ENCODE data around the gene THAP12.

DNA sequence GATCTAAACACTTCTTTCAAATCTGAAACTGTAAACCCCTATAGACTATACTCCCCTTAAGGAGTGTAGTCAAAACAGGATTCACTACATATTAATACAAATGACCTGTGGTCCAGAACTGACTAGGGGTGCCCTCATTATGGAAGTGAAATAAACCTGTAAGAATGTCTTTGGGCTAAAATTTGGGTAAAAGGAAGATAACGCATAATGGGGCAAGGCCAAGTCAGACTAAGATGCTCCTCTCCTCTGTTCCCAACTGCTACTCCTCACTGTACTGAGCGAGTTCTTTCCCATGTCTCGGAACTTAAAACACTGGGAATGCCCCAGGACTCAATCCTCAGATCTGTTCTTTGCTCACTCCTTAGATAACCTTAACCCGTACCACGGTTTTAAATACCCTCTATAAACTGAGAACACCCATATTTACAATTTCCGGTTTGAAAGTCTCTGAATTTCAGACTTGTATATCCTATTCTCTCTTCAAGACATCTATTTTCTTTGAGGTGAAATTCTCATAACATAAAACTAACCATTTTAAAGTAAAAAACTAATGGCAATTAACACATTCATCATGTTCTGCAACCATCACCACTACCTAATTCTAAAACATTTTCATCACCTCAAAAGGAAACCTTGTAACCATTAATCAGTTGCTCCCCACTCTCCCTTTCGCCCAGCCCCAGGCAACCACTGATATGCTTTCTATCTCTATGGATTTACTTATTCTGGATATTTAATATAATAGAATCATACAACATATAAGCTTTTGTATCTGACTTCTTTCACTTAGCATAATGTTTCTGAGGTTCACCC lies 4.0 kb downstream of the THAP12 start:
- TF ChIP-seq, protein P1, sequence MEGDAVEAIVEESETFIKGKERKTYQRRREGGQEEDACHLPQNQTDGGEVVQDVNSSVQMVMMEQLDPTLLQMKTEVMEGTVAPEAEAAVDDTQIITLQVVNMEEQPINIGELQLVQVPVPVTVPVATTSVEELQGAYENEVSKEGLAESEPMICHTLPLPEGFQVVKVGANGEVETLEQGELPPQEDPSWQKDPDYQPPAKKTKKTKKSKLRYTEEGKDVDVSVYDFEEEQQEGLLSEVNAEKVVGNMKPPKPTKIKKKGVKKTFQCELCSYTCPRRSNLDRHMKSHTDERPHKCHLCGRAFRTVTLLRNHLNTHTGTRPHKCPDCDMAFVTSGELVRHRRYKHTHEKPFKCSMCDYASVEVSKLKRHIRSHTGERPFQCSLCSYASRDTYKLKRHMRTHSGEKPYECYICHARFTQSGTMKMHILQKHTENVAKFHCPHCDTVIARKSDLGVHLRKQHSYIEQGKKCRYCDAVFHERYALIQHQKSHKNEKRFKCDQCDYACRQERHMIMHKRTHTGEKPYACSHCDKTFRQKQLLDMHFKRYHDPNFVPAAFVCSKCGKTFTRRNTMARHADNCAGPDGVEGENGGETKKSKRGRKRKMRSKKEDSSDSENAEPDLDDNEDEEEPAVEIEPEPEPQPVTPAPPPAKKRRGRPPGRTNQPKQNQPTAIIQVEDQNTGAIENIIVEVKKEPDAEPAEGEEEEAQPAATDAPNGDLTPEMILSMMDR (IDR thresholded peaks at IDR 0.05), result no peak
- TF ChIP-seq EZH2 (IDR thresholded peaks at IDR 0.05; ENCODE audit: borderline replicate concordance, insufficient read depth, low read depth, low read length, poor library complexity, severe bottlenecking), result no peak

All from B cell (primary cell).